Right lung (tissue), 10 donors: Measurements from ENCODE around the gene CYB5R3. TPM values are rescaled to one million over a fixed set of nuclear protein-coding genes. Genes with fewer than 3 reads are reported as not detected.

Experiments used
- DNase-seq, 2 donors: peaks; one replicate each; pipeline ENCODE4 v3.0.0-alpha.2; 2013
- long read RNA-seq, 8 donors: transcript quantifications; one replicate each; lab custom pipeline, GENCODE V29; 2026
- polyA plus RNA-seq, 5 donors: library from polyadenylated mRNA; unstranded; fragments of 120-200 nt; gene quantifications; one replicate each; pipeline versions ENCODE4 v1.2.1 to v1.2.3, GENCODE V29; 2013; ENCODE audit warnings: inconsistent platforms in 1 of 5, low replicate concordance in 1 of 5; ENCODE audit not compliant: insufficient read length in 5 of 5, insufficient read depth in 1 of 5

The CYB5R3 gene
- 100 to 1,000 TPM; 120 to 176 (median 128) TPM for polyA plus RNA-seq
- long read RNA-seq, donor 1, transcript CYB5R3-201 (9 exons, 2,124 nt) = major isoform, 98 of 299 reads
- long read RNA-seq, donor 1, transcript CYB5R3-204 (8 exons, 1,849 nt) = minor isoform, 8 of 299 reads
- long read RNA-seq, donor 1, partial matches to known transcripts = 190 of 299 reads
- long read RNA-seq, donor 1, other reads (novel, unspliced or antisense) = 0 of 299 reads
- long read RNA-seq, donor 2, transcript CYB5R3-201 (9 exons, 2,124 nt) = major isoform, 47 of 50 reads
- long read RNA-seq, donor 2, partial matches to known transcripts = 0 of 50 reads
- long read RNA-seq, donor 2, other reads (novel, unspliced or antisense) = 0 of 50 reads
- long read RNA-seq, donor 3, transcript CYB5R3-201 (9 exons, 2,124 nt) = major isoform, 60 of 64 reads
- long read RNA-seq, donor 3, partial matches to known transcripts = 0 of 64 reads
- long read RNA-seq, donor 3, other reads (novel, unspliced or antisense) = 0 of 64 reads
- long read RNA-seq, donor 4, transcript CYB5R3-204 (8 exons, 1,849 nt) = minor isoform, 6 of 136 reads
- long read RNA-seq, donor 4, transcript CYB5R3-201 (9 exons, 2,124 nt) = major isoform, 40 of 136 reads
- long read RNA-seq, donor 4, partial matches to known transcripts = 88 of 136 reads
- long read RNA-seq, donor 4, other reads (novel, unspliced or antisense) = 0 of 136 reads
- long read RNA-seq, donor 5, transcript CYB5R3-201 (9 exons, 2,124 nt) = major isoform, 86 of 102 reads
- long read RNA-seq, donor 5, transcript CYB5R3-204 (8 exons, 1,849 nt) = minor isoform, 6 of 102 reads
- long read RNA-seq, donor 5, partial matches to known transcripts = 9 of 102 reads
- long read RNA-seq, donor 5, other reads (novel, unspliced or antisense) = 0 of 102 reads
- long read RNA-seq, donor 6, transcript CYB5R3-204 (8 exons, 1,849 nt) = minor isoform, 8 of 131 reads
- long read RNA-seq, donor 6, transcript CYB5R3-201 (9 exons, 2,124 nt) = major isoform, 120 of 131 reads
- long read RNA-seq, donor 6, partial matches to known transcripts = 0 of 131 reads
- long read RNA-seq, donor 6, other reads (novel, unspliced or antisense) = 0 of 131 reads
- long read RNA-seq, donor 7, transcript CYB5R3-204 (8 exons, 1,849 nt) = minor isoform, 6 of 101 reads
- long read RNA-seq, donor 7, transcript CYB5R3-201 (9 exons, 2,124 nt) = major isoform, 89 of 101 reads
- long read RNA-seq, donor 7, partial matches to known transcripts = 5 of 101 reads
- long read RNA-seq, donor 7, other reads (novel, unspliced or antisense) = 0 of 101 reads
- long read RNA-seq, donor 8, transcript CYB5R3-201 (9 exons, 2,124 nt) = major isoform, 31 of 36 reads
- long read RNA-seq, donor 8, transcript CYB5R3-204 (8 exons, 1,849 nt) = minor isoform, 5 of 36 reads
- long read RNA-seq, donor 8, partial matches to known transcripts = 0 of 36 reads
- long read RNA-seq, donor 8, other reads (novel, unspliced or antisense) = 0 of 36 reads

GRCh38 chr22:42649246-42650099 lies at the start of gene CYB5R3:
Gene CYB5R3, minus strand, starts transcription at chr22:42649392. Its CDS starts 77 bp downstream, at chr22:42649315.
- peak; percentile 63 to 71 for DNase-seq

- no peak for DNase-seq
Measured at GRCh38 chr22:42697542-42698013, 48.4 kb upstream of the CYB5R3 start.

DNA sequence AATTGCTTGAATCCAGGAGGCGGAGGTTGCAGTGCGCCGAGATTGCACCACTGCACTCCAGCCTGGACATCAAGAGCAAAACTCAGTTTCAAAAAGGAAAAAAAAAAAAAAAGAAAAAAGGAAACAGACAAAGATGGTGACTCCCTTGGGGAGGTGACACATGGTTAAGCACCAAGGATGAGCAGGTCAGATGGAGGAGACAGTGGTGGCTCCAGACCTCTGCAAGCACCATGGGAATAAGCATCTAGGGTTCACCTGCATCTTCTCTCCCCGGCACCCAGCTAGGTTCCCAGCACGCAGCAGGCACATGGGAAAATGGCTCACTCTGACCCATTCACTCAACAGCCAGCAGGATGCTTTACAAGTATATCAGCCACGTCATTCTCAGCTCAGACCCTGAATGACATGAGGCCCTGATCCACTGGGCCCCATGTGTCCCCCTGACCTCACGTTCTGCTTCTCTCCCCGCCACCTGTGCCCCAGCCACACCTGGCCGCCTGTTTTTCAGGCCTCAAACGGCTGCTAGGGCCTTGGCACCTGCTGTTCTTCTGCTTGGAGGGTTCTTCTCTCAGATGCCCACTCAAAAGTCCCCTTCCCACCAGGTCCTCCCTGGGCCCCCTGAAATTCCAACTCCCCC lies 47.3 kb upstream of the CYB5R3 start:
- DNase-seq = no peak

DNA sequence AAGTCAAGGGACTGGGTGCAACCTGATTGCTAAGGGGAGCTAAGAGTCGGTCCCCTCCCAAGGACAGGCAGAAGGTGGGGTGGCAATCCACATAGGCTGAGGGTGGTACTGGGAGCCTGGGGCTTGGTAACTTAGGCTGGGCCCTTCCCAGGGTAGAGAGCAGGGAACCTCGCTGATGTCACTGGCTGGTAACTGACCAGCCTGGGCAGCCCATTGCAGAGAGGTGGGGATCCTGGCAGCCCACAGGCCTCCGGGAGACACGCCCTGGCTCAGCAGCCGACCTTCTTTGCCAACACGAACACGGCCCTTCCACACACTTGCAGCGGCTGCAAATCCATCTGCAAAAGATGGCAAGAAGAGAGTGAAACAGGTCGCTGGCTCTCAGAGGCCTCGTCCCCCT lies 46.1 kb upstream of the CYB5R3 start:
- DNase-seq = no peak

DNA sequence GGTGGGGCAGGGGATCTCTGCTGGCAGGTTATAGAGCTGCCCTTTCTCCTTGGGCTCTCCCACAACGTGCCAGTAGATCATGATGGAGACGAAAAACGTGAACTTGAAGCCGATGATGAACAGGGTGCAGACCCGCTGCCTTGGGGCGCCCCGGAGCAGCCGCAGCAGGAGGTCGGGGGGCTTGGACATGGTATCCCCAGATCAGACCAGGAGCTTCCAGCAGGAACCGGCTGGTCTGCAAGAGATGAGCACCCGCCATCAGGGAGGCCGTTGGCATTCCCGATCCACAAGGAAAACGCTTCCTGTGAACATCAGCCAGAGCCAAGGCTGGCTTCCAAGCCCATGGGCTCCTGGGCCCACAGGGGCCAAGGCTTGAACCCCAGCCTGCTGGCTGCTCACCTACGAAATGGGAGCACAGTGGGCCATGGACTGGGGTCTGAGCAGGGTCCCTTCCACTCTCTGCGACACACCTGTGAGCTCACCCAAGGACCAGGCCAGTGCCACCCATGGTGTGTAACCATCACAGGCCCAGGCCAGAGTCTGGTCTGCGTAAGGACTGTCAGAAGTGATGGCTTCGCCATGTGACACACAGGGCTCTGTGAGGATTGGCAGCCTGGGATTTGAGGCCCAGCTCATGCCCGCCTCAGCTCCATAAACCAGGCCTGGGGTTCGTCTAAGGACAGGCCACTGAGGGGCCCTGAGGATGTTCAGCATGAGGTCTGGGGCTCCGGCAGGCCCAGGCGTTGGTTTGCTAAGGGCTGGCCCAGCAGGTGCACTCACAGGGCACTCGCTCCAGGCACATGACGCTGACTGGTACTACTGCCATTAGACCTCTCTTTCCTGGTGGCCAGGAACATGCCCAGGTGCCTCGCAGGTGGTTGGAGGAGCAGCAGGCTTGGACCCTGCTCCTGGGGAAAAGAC lies 44.8 kb upstream of the CYB5R3 start:
- no peak for DNase-seq

- no peak for DNase-seq
Measured at GRCh38 chr22:42693055-42693762, 44.0 kb upstream of the CYB5R3 start.

- DNase-seq = no peak
Measured at GRCh38 chr22:42692239-42693054, 43.3 kb upstream of the CYB5R3 start.

- DNase-seq = no peak
Measured at GRCh38 chr22:42691440-42691839, 42.2 kb upstream of the CYB5R3 start.

DNA sequence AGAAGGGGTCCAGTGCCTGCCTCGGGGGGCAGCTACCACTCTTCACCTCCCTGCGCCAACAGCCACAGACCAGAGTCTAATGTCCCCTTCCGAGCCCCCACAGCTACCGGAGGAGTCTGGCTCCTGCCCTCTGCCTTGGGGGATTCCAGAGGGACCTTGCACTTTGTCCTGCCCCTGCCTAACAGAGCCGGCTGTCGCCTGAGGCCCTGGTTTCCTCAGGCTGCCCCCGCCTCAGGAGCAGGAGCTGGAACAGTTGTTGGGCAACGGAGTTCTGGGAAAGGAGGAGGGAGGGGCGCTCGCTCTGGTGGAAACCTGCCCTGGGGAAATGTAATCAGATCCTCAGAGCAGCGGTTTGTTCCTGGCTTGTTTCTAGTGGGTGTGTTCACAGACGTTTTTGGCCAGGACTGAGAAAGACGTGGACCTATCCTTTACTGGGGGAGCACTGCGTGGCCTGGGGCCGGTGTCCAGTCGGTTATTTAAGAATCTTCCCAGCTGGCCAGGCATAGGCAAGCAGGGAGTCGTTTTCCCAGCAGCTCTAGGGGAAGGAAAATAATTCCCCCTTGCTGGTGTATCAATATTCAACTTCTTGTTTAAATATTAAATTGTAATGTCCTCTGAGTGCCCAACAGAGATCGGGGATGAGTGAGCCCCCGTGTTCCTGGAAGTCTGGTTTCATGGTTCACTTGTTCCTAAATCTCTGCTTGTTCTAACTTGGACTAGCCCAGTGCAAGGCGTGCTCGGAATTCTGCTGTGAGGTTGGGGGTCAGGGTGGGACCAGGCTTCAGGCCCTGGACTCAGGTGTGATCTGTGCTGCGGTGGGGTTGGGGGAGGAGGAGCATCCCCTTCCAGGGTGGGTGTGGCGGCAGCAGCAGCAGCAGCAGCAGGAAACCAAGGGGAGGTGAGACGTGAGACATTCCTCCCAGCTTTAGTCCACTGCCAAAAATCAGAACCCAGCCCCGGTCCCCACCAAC lies 39.3 kb upstream of the CYB5R3 start:
- peak; percentile 86 to 92 for DNase-seq

GRCh38 chr22:42686756-42687491 lies 37.7 kb upstream of the CYB5R3 start:
- DNase-seq = no peak

DNA sequence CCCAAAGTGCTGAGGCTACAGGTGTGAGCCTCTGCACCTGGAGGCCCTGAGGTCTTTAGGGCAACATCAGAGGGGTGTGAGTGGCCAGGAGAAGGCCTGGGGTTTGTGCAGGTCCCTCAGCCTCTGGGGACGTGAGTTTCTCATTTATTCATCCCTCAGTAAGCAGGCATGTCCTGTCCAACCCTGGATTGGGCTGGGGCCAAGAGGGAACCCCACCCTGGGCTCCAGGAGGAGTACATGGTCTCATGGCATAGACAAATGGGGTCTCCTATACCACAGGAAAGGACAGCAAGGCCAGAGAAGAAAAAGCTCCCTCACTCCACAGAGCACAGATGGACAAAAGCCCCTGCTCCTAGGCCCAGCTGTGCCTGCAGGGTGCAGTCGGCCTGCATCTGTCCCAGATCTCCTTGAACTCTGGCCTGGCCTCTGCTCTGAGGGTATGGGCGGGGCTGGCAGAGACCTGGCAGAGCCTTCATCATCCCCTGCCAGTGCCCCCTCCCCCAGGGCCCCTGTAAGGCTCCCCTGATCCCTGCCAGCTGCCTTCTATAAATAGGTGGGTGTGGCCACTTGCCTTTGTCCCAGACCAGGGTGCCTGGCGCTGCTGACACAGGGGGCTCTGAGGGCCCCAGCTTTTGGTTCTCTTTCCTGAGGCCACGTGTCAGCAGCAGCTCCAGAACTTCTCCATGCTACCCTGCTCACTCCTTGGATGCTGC lies 36.9 kb upstream of the CYB5R3 start:
- no peak for DNase-seq

- no peak for DNase-seq
Measured at GRCh38 chr22:42684462-42685195, 35.4 kb upstream of the CYB5R3 start.

GRCh38 chr22:42683578-42684283 lies 34.5 kb upstream of the CYB5R3 start:
- peak; percentile 51 to 54 for DNase-seq
